Measurements from ENCODE around the gene KCNIP4. TPM values are rescaled to one million over a fixed set of nuclear protein-coding genes. Genes with fewer than 3 reads are reported as not detected.

The KCNIP4 gene
- total RNA-seq, 3 donors from 2014 or later (not counting 1 experiment from before 2014, with no cell fraction given): not detected

GRCh38 chr4:21625447-21625846, 323.1 kb downstream of the KCNIP4 start:
- no peaks in the 10 kb centered on the region for H3K27me3 Mint-ChIP-seq (ENCODE audit: low read depth in 2 of 2)
- H3K4me1 Mint-ChIP-seq: no peaks in the 10 kb centered on the region
- 63% methylated on average over 1 of the region's 1 CpG for WGBS (ENCODE audit: insufficient coverage)
- H3K27ac ChIP-seq (ENCODE audit: low read length): no peak overlapping the region
- H3K4me3 ChIP-seq (ENCODE audit: low read length): no peak overlapping the region
- H3K4me3 Mint-ChIP-seq: no peak overlapping the region
- intact Hi-C loops (cut with micrococcal nuclease): no loop called here
- no peak for TF ChIP-seq CTCF (IDR thresholded peaks at IDR 0.05)
- peaks cover 3% of the 10 kb centered on the region in 2 donors for H3K9me3 Mint-ChIP-seq
- DNase-seq: no peak
- no peaks in the 10 kb centered on the region for H3K36me3 Mint-ChIP-seq
- H3K27me3 ChIP-seq (ENCODE audit: control insufficient read depth, insufficient read depth, low read length): no peaks in the 10 kb centered on the region
- no peak overlapping the region for H3K27ac Mint-ChIP-seq
- H3K9me3 ChIP-seq (ENCODE audit: control insufficient read depth, insufficient read depth, low read length): no peaks in the 10 kb centered on the region
- ATAC-seq: no peak
- no peaks in the 10 kb centered on the region for H3K4me1 ChIP-seq (ENCODE audit: control insufficient read depth, insufficient read depth, low read length)
- no peaks in the 10 kb centered on the region for H3K36me3 ChIP-seq (ENCODE audit: control insufficient read depth, insufficient read depth, low read length)

- Histone ChIP-seq H3K27ac (ENCODE audit: low read length) (no peak overlapping the region), H3K36me3 (ENCODE audit: control insufficient read depth, insufficient read depth, low read length) (no peaks in the 10 kb centered on the region), H3K4me1 (ENCODE audit: control insufficient read depth, insufficient read depth, low read length) (no peaks in the 10 kb centered on the region), H3K9me3 (ENCODE audit: control insufficient read depth, insufficient read depth, low read length) (no peaks in the 10 kb centered on the region), H3K27me3 (ENCODE audit: control insufficient read depth, insufficient read depth, low read length) (no peaks in the 10 kb centered on the region), H3K4me3 (ENCODE audit: low read length) (no peak overlapping the region)
- Mint-ChIP-seq H3K27ac (no peak overlapping the region), H3K27me3 (ENCODE audit: low read depth in 2 of 2) (no peaks in the 10 kb centered on the region), H3K4me3 (no peak overlapping the region), H3K4me1 (no peaks in the 10 kb centered on the region), H3K9me3 (peaks cover 11 to 12% of the 10 kb centered on the region in 2 donors), H3K36me3 (no peaks in the 10 kb centered on the region)
- intact Hi-C loops (cut with micrococcal nuclease): no loop called here
- no peak for TF ChIP-seq CTCF (IDR thresholded peaks at IDR 0.05)
- WGBS (ENCODE audit: insufficient coverage): 84% methylated on average over 3 of the region's 3 CpGs
- no peak for ATAC-seq
- DNase-seq: no peak
Observed at GRCh38 chr4:21605006-21605405, 343.6 kb downstream of the KCNIP4 start.

- H3K4me1 Mint-ChIP-seq: no peaks in the 10 kb centered on the region
- Histone ChIP-seq H3K36me3 (ENCODE audit: control insufficient read depth, insufficient read depth, low read length) (no peaks in the 10 kb centered on the region), H3K27me3 (ENCODE audit: control insufficient read depth, insufficient read depth, low read length) (no peaks in the 10 kb centered on the region), H3K27ac (ENCODE audit: low read length) (no peak overlapping the region), H3K4me1 (ENCODE audit: control insufficient read depth, insufficient read depth, low read length) (no peaks in the 10 kb centered on the region), H3K9me3 (ENCODE audit: control insufficient read depth, insufficient read depth, low read length) (no peaks in the 10 kb centered on the region), H3K4me3 (ENCODE audit: low read length) (no peak overlapping the region)
- H3K9me3 Mint-ChIP-seq: peaks cover 7 to 12% of the 10 kb centered on the region in 2 donors
- no peak overlapping the region for H3K27ac Mint-ChIP-seq
- H3K27me3 Mint-ChIP-seq (ENCODE audit: low read depth in 2 of 2): no peaks in the 10 kb centered on the region
- H3K4me3 Mint-ChIP-seq: no peak overlapping the region
- ATAC-seq (no peak), DNase-seq (no peak)
- no peak for TF ChIP-seq CTCF (IDR thresholded peaks at IDR 0.05)
- intact Hi-C loops (cut with micrococcal nuclease): no loop called here
- WGBS (ENCODE audit: insufficient coverage): 70% methylated on average over 4 of the region's 5 CpGs
- no peaks in the 10 kb centered on the region for H3K36me3 Mint-ChIP-seq
Observed at GRCh38 chr4:21596521-21596920, 352.1 kb downstream of the KCNIP4 start.

GRCh38 chr4:21593671-21594001, 354.9 kb downstream of the KCNIP4 start:
- TF ChIP-seq CTCF (IDR thresholded peaks at IDR 0.05): no peak
- H3K9me3 Mint-ChIP-seq: peaks cover 4 to 10% of the 10 kb centered on the region in 2 donors
- H3K4me1 Mint-ChIP-seq: no peaks in the 10 kb centered on the region
- Histone ChIP-seq H3K27ac (ENCODE audit: low read length) (no peak overlapping the region), H3K9me3 (ENCODE audit: control insufficient read depth, insufficient read depth, low read length) (no peaks in the 10 kb centered on the region), H3K4me1 (ENCODE audit: control insufficient read depth, insufficient read depth, low read length) (no peaks in the 10 kb centered on the region), H3K27me3 (ENCODE audit: control insufficient read depth, insufficient read depth, low read length) (no peaks in the 10 kb centered on the region), H3K36me3 (ENCODE audit: control insufficient read depth, insufficient read depth, low read length) (no peaks in the 10 kb centered on the region), H3K4me3 (ENCODE audit: low read length) (no peak overlapping the region)
- no peak overlapping the region for H3K4me3 Mint-ChIP-seq
- H3K36me3 Mint-ChIP-seq: no peaks in the 10 kb centered on the region
- no peak for DNase-seq
- no peak for ATAC-seq
- no peak overlapping the region for H3K27ac Mint-ChIP-seq
- H3K27me3 Mint-ChIP-seq (ENCODE audit: low read depth in 2 of 2): no peaks in the 10 kb centered on the region
- intact Hi-C loops (cut with micrococcal nuclease): no loop called here
